HEK293T (cell line): ENCODE results near the gene ABCC5.
"Not testable (repeated sequence)": the region's sequence is repeated elsewhere in the genome, so short reads cannot be mapped to it uniquely, and the experiment has no call there.

Experiments used
- ARNT ChIP-seq: fragments of 450-650 bp; IDR thresholded peaks from 2 replicates; pipeline ENCODE4 v1.6.1; 2017; ENCODE audit warnings: mild to moderate bottlenecking
- BHLHE40 ChIP-seq: fragments of 450-650 bp; IDR thresholded peaks from 2 replicates; pipeline ENCODE4 v1.6.1; 2016; ENCODE audit warnings: mild to moderate bottlenecking, moderate library complexity, borderline replicate concordance
- CTBP1 ChIP-seq: fragments of 450-650 bp; IDR thresholded peaks from 2 replicates; pipeline ENCODE4 v1.6.1; 2016; ENCODE audit warnings: borderline replicate concordance
- ELF4 ChIP-seq: fragments of 450-650 bp; IDR thresholded peaks from 2 replicates; pipeline ENCODE4 v1.6.1; 2017; ENCODE audit warnings: antibody characterized with exemption
- FOXK2 ChIP-seq: fragments of 450-650 bp; IDR thresholded peaks from 2 replicates; pipeline ENCODE4 v1.6.1; 2016; ENCODE audit warnings: mild to moderate bottlenecking
- FOXM1 ChIP-seq: fragments of 450-650 bp; IDR thresholded peaks from 2 replicates; pipeline ENCODE4 v1.6.1; 2017; ENCODE audit warnings: mild to moderate bottlenecking, borderline replicate concordance
- L3MBTL2 ChIP-seq: fragments of 450-650 bp; conservative IDR thresholded peaks from 2 replicates; pipeline ENCODE4 v1.6.1; 2016; ENCODE audit warnings: mild to moderate bottlenecking
- LEF1 ChIP-seq: fragments of 450-650 bp; IDR thresholded peaks from 2 replicates; pipeline ENCODE4 v1.6.1; 2017; ENCODE audit warnings: mild to moderate bottlenecking, borderline replicate concordance
- NFRKB ChIP-seq: fragments of 450-650 bp; IDR thresholded peaks from 2 replicates; pipeline ENCODE4 v1.6.1; 2016; ENCODE audit warnings: mild to moderate bottlenecking, moderate library complexity
- SP1 ChIP-seq: fragments of 450-650 bp; IDR thresholded peaks from 2 replicates; pipeline ENCODE4 v1.6.1; 2017
- SUZ12 ChIP-seq: fragments of 450-650 bp; IDR thresholded peaks from 2 replicates; pipeline ENCODE4 v1.6.1; 2016; ENCODE audit warnings: mild to moderate bottlenecking
- TARDBP ChIP-seq: fragments of 450-650 bp; IDR thresholded peaks from 2 replicates; pipeline ENCODE4 v1.6.1; 2016
- ZNF384 ChIP-seq: fragments of 450-650 bp; IDR thresholded peaks from 2 replicates; pipeline ENCODE4 v1.6.1; 2016
- TF ChIP-seq, protein P1 (sequence below): fragments of 450-650 bp; IDR thresholded peaks from 2 replicates; pipeline ENCODE4 v1.6.1; 2016

GRCh38 chr3:184025256-184025655 lies 7.6 kb upstream of the ABCC5 start:
- not testable (repeated sequence) for TF ChIP-seq FOXM1, LEF1, SP1, ELF4, TARDBP, SUZ12, BHLHE40, L3MBTL2, FOXK2, ARNT, NFRKB, CTBP1, ZNF384
- TF ChIP-seq, protein P1, sequence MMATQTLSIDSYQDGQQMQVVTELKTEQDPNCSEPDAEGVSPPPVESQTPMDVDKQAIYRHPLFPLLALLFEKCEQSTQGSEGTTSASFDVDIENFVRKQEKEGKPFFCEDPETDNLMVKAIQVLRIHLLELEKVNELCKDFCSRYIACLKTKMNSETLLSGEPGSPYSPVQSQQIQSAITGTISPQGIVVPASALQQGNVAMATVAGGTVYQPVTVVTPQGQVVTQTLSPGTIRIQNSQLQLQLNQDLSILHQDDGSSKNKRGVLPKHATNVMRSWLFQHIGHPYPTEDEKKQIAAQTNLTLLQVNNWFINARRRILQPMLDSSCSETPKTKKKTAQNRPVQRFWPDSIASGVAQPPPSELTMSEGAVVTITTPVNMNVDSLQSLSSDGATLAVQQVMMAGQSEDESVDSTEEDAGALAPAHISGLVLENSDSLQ = not testable (repeated sequence)
